DND-41 (cell line): ENCODE measurements around the gene GLTP.
A peak's percentile ranks its signal among the peaks of the same experiment; 100 is the strongest.

Source experiments
- ATAC-seq: fragments of 200-7000 bp; cut with Tn5 transposase; 3 replicates; pipeline ENCODE4 v1.9.1; 2021; ENCODE audit warnings: low read depth; ENCODE audit not compliant: insufficient read depth
- DNase-seq: peaks from one replicate; pipeline ENCODE4 v3.0.0-alpha.2; 2020
- H2AFZ ChIP-seq: 2 replicates; pipeline ENCODE4 v1.6.0; 2012; ENCODE audit warnings: low read depth, low read length
- H3K27ac ChIP-seq: 2 replicates; pipeline ENCODE4 v1.5.1; 2012; ENCODE audit warnings: low read length, inconsistent platforms
- H3K27me3 ChIP-seq: fragments of 200-600 bp; sonication (generic); 2 replicates; pipeline ENCODE4 v1.6.0; 2012; ENCODE audit warnings: low read length, mild to moderate bottlenecking, inconsistent platforms; ENCODE audit not compliant: insufficient read depth, poor library complexity
- H3K36me3 ChIP-seq: 2 replicates; pipeline ENCODE4 v1.5.1; 2012; ENCODE audit warnings: low read length, inconsistent platforms; ENCODE audit not compliant: insufficient read depth
- H3K4me1 ChIP-seq: 2 replicates; pipeline ENCODE4 v1.5.1; 2012; ENCODE audit warnings: mild to moderate bottlenecking, low read length; ENCODE audit not compliant: insufficient read depth
- H3K4me2 ChIP-seq: 2 replicates; pipeline ENCODE4 v1.6.0; 2012; ENCODE audit warnings: mild to moderate bottlenecking, moderate library complexity, low read length, inconsistent platforms; ENCODE audit not compliant: insufficient read depth
- H3K4me3 ChIP-seq, 2 experiments: fragments of 200-600 bp in 1 of 2; shearing (Covaris generic) in 1 of 2; 2 replicates each; pipeline ENCODE4 v1.5.1; 2012 to 2016; ENCODE audit warnings: inconsistent platforms in 2 of 2, low read length in 2 of 2, mild to moderate bottlenecking in 2 of 2, low read depth in 1 of 2, moderate library complexity in 1 of 2
- H3K79me2 ChIP-seq: 2 replicates; pipeline ENCODE4 v1.6.0; 2012; ENCODE audit warnings: low read length, inconsistent platforms; ENCODE audit not compliant: insufficient read depth
- H3K9ac ChIP-seq: 2 replicates; pipeline ENCODE4 v1.6.0; 2012; ENCODE audit warnings: low read depth, mild to moderate bottlenecking, inconsistent platforms, low read length, moderate library complexity
- H3K9me3 ChIP-seq: 2 replicates; pipeline ENCODE4 v1.5.1; 2012; ENCODE audit warnings: low read length, moderate library complexity, mild to moderate bottlenecking, inconsistent platforms; ENCODE audit not compliant: insufficient read depth, severe bottlenecking
- H4K20me1 ChIP-seq: 2 replicates; pipeline ENCODE4 v1.6.0; 2012; ENCODE audit warnings: low read length; ENCODE audit not compliant: insufficient read depth
- CTCF ChIP-seq: IDR thresholded peaks from 2 replicates; pipeline ENCODE4 v1.5.1; 2012; ENCODE audit warnings: borderline replicate concordance, low read length, moderate library complexity, mild to moderate bottlenecking; ENCODE audit not compliant: poor library complexity, severe bottlenecking; ENCODE audit errors: extremely low read depth
- EZH2 ChIP-seq: IDR thresholded peaks from 3 replicates; pipeline ENCODE4 v1.6.1; 2012; ENCODE audit warnings: borderline replicate concordance, low read depth, mild to moderate bottlenecking, moderate library complexity, low read length, inconsistent platforms; ENCODE audit not compliant: severe bottlenecking

GLTP gene

GRCh38 chr12:109883461-109883860 lies 3.1 kb upstream of the GLTP start:
- peaks cover 23% of the 10 kb centered on the region for H3K4me1 ChIP-seq
- peaks cover 18% of the 10 kb centered on the region for H3K79me2 ChIP-seq
- H2AFZ ChIP-seq = no peak overlapping the region
- no peak overlapping the region for H3K27ac ChIP-seq
- H3K36me3 ChIP-seq = no peaks in the 10 kb centered on the region
- H3K4me2 ChIP-seq = no peak overlapping the region
- H3K9me3 ChIP-seq = no peaks in the 10 kb centered on the region
- TF ChIP-seq CTCF (no peak), EZH2 (no peak)
- H3K27me3 ChIP-seq = no peaks in the 10 kb centered on the region
- H4K20me1 ChIP-seq = no peaks in the 10 kb centered on the region
- H3K9ac ChIP-seq = no peak overlapping the region
- DNase-seq (no peak), ATAC-seq (no peak)
- H3K4me3 ChIP-seq = no peak overlapping the region

- H3K36me3 ChIP-seq = no peaks in the 10 kb centered on the region
- ATAC-seq (no peak), DNase-seq (no peak)
- H3K27ac ChIP-seq = no peak overlapping the region
- H3K79me2 ChIP-seq = peaks cover 29% of the 10 kb centered on the region
- H3K4me1 ChIP-seq = peaks cover 31% of the 10 kb centered on the region
- no peak overlapping the region for H3K9ac ChIP-seq
- no peaks in the 10 kb centered on the region for H3K27me3 ChIP-seq
- no peaks in the 10 kb centered on the region for H3K9me3 ChIP-seq
- H3K4me2 ChIP-seq = no peak overlapping the region
- H3K4me3 ChIP-seq = no peak overlapping the region
- H2AFZ ChIP-seq = no peak overlapping the region
- H4K20me1 ChIP-seq = peaks cover 6% of the 10 kb centered on the region; the same call in 1 of the 2 replicates
- TF ChIP-seq CTCF = no peak
- TF ChIP-seq EZH2 = no peak
These were observed 1.4 kb upstream of the GLTP start for GRCh38 chr12:109881752-109882151.

- H3K27ac ChIP-seq = 0 out of 2 replicates have a peak overlapping the region, but pooled peaks have one; percentile 35
- peak overlapping the region; percentile 98 for H2AFZ ChIP-seq
- no peaks in the 10 kb centered on the region for H3K36me3 ChIP-seq
- H3K9me3 ChIP-seq = no peaks in the 10 kb centered on the region
- peak overlapping the region; percentile 97 for H3K4me2 ChIP-seq
- peaks cover 31% of the 10 kb centered on the region for H3K4me1 ChIP-seq
- peaks cover 29% of the 10 kb centered on the region for H3K79me2 ChIP-seq
- H3K4me3 ChIP-seq = peak overlapping the region; percentile 32 to 84; a peak in 3 of 4 replicates
- no peak for DNase-seq
- H3K9ac ChIP-seq = peak overlapping the region; percentile 63
- ATAC-seq = no peak
- TF ChIP-seq CTCF = no peak
- TF ChIP-seq EZH2 = no peak
- H3K27me3 ChIP-seq = no peaks in the 10 kb centered on the region
- peaks cover 6% of the 10 kb centered on the region; the same call in 1 of the 2 replicates for H4K20me1 ChIP-seq
These were observed 597 bp upstream of the GLTP start for GRCh38 chr12:109880938-109881337.
